Measurements from ENCODE around the gene GPATCH1.

GRCh38 chr19:33157906-33158305 lies 76.9 kb downstream of the GPATCH1 start:
- TF ChIP-seq POLR2A (IDR thresholded peaks at IDR 0.05; ENCODE audit: low read depth) = no peak
- TF ChIP-seq EP300 (IDR thresholded peaks at IDR 0.05) = no peak
- TF ChIP-seq CTCF (IDR thresholded peaks at IDR 0.05) = no peak
- no peak for TF ChIP-seq POLR2AphosphoS5 (IDR thresholded peaks at IDR 0.05)
